Activated CD4-positive, alpha-beta memory T cell treated with anti-CD3 and anti-CD28 coated beads for 36 hours (primary cell): Measurements from ENCODE around the gene FAN1. TPM values are rescaled to one million over a fixed set of nuclear protein-coding genes. Genes with fewer than 3 reads are reported as not detected.
A peak's percentile ranks its signal among the peaks of the same experiment; 100 is the strongest.
"Not testable (repeated sequence)": the region's sequence is repeated elsewhere in the genome, so short reads cannot be mapped to it uniquely, and the experiment has no call there.

ENCODE experiments used
- CTCF ChIA-PET: fragments of 350-600 bp; sonication (Branson Sonifier 250); formaldehyde crosslinking; loops from one replicate; lab custom pipeline; 2021; ENCODE audit warnings: antibody characterized with exemption, inconsistent platforms; lab: Charles Lee
- POLR2A ChIA-PET: fragments of 350-600 bp; sonication (Branson Sonifier 250); formaldehyde crosslinking; loops from one replicate; lab custom pipeline; 2021; ENCODE audit warnings: antibody characterized with exemption; lab: Charles Lee
- DNase-seq: peaks from one replicate; pipeline ENCODE4 v3.0.0-alpha.2; 2020
- H3K27ac Mint-ChIP-seq: one replicate; pipeline ENCODE4 v1.8.0; 2021; ENCODE audit warnings: mixed read lengths
- H3K27me3 Mint-ChIP-seq: one replicate; pipeline ENCODE4 v1.8.0; 2021; ENCODE audit warnings: mixed read lengths
- H3K36me3 Mint-ChIP-seq: one replicate; pipeline ENCODE4 v1.8.0; 2021; ENCODE audit warnings: mixed read lengths
- H3K4me1 Mint-ChIP-seq: one replicate; pipeline ENCODE4 v1.8.0; 2021; ENCODE audit warnings: low read depth, mixed read lengths
- H3K4me3 Mint-ChIP-seq: one replicate; pipeline ENCODE4 v1.8.0; 2021; ENCODE audit warnings: mild to moderate bottlenecking, mixed read lengths
- H3K9me3 Mint-ChIP-seq: one replicate; pipeline ENCODE4 v1.8.0; 2021; ENCODE audit warnings: mixed read lengths
- intact Hi-C: fragments of 100-400 bp; cut with micrococcal nuclease; formaldehyde crosslinking; loops from one replicate; pipeline ENCODE4 v1.15.1; 2023
- total RNA-seq, 2 experiments: library from RNA; stranded (reverse); gene quantifications; one replicate each; pipeline ENCODE4 v1.2.3, GENCODE V29; 2021

The FAN1 gene
- 10 to 100 TPM; 12.6 to 15.0 TPM for total RNA-seq

DNA sequence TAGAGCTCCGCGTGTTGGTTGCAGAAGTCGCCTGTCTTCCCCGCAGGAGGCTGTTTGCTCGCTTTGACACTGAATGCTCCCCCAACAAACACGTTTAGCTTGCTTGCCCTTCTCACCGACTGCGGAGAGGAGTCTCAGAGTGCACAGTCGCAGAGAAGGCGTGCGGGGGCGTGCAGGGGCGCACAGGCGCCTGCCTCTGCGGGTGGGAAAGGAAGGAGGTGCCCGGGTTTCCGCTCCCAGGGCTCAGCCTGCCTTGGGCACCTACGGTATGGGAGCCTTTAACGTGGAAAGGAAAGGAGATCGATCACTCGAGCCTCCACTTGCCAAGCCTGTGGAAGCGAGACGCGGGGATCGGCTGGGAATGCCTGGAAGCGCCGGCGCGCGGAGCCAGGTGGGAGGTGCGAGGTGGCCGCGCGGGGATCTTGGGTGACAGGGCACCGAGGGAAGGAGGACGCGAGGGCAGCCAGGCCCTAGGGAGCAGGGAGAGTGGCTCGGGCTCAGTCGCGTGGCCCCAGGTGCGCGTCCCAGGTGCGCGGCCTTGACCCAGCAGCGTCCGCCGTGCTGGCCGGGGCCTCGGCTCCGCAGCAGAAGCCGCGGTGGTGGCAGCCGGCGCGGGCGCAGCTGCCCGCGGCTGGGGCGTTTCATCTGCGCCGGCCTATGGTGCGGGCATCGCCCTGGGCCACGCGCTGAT is at the start of gene FAN1:
Gene FAN1 (plus strand): TSS at position 419 of the 691 bp plus-strand sequence. CDS start 749 bp downstream, outside the sequence.
- H3K4me3 Mint-ChIP-seq: peak within 1 kb of the TSS; percentile 90
- intact Hi-C loops: loop anchor here (10.0 kb wide), 3 partner anchors 91 to 581 kb away; partner anchors contain the start of gene MTMR10
- peaks cover 5% of the 10 kb centered on the region for H3K27me3 Mint-ChIP-seq
- peaks cover 23% of the 10 kb centered on the region for H3K4me1 Mint-ChIP-seq
- CTCF ChIA-PET: interaction anchor here (0.6 to 1.4 kb wide), 4 partner anchors 44 to 585 kb away, joined by 3 to 5 read pairs (median 4); no protein-coding TSS in a partner anchor
- H3K9me3 Mint-ChIP-seq: no peaks in the 10 kb centered on the region
- peak; percentile 89 for DNase-seq
- peak within 1 kb of the TSS; percentile 56 for H3K27ac Mint-ChIP-seq
- peaks cover 18% of the 10 kb centered on the region for H3K36me3 Mint-ChIP-seq
- POLR2A ChIA-PET: interaction anchor here (0.6 to 1.2 kb wide), 2 partner anchors 15 to 59 kb away, joined by 3 read pairs; no protein-coding TSS in a partner anchor

DNA sequence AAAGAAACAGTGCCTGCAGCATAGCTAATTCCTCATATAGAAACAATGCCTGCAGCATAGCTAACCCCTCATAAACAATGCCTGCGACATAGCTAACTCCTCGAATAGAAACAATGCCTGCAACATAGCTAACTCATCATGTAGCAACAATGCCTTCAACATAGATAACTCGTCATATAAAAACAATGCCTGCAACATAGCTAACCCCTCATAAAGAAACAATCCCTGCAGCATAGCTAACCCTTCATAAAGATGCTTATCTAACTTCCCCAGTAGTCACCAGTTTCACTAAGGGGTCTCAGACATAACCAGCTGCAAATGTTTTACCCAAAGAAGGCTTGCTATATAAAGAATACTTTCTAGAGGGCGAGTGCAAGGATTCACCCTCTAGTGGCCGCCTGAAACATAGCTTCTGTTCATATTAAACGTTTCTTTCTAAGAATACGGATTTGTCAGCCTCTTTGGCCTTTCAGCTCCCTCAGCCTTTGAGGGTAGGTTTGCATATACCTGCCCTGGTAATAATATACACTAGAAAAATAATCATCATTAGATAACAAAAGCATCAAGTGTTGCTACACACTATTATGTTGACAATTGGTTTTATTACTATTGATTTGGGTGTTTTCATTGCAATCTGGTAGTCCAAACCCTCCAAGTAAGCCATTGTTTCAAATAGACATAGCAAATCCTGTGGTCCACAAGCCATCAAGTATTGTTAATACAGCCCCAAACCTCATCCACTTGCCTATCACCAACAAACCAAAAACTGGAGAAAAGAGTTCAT is 44.4 kb upstream of the FAN1 start:
- Mint-ChIP-seq H3K4me1 (no peaks in the 10 kb centered on the region), H3K27me3 (peaks cover 4% of the 10 kb centered on the region), H3K27ac (no peak overlapping the region), H3K4me3 (no peak overlapping the region), H3K9me3 (peaks cover 3% of the 10 kb centered on the region), H3K36me3 (no peaks in the 10 kb centered on the region)
- ChIA-PET CTCF (interaction anchor here (0.6 to 1.8 kb wide), 21 partner anchors 12 to 330 kb away, joined by 3 to 8 read pairs (median 3); partner anchors contain the start of gene FAN1), POLR2A (no interaction called here)
- intact Hi-C loops: no loop called here
- no peak for DNase-seq

DNA sequence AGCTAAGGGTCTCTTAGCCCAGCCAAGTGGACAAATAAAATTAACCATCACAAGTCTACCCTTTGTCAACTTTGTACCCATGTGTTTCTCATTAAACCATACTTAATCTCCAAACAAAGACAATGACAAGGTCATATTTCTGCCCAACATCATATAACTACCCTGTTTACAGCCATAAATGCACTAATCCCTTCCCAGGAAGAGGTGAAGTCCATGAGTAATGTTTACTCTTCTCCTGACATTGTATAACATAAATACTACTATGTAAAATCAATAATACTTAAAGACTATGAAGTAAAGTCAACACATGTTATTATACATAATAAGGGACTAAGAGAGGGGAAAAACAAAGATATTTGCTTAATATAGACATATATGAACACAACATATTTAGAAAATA is 38.5 kb upstream of the FAN1 start:
- H3K27ac Mint-ChIP-seq: no peak overlapping the region
- no peak for DNase-seq
- intact Hi-C loops: no loop called here
- H3K27me3 Mint-ChIP-seq: no peaks in the 10 kb centered on the region
- no peaks in the 10 kb centered on the region for H3K4me1 Mint-ChIP-seq
- H3K4me3 Mint-ChIP-seq: no peak overlapping the region
- H3K9me3 Mint-ChIP-seq: no peaks in the 10 kb centered on the region
- H3K36me3 Mint-ChIP-seq: no peaks in the 10 kb centered on the region
- ChIA-PET POLR2A (no interaction called here), CTCF (no interaction called here)

DNA sequence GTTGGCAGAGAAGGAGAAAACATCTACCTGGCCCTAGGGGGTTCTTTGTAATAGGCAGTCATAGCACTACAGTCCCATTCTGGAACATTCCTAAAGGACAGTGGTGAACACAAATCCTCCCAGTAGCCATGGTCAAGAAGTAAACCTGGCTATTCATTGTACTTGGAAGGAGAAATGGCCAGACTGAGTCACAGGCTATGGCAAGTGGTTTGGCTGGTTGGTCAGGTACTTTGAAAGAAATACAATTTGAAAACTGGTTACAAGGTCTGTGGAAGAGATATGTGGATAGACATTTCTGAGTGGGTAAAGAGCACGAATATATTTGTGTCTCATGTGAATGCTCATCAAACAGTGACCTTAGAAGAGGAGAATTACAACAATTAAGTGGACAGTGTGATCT is 33.0 kb upstream of the FAN1 start:
- Mint-ChIP-seq H3K9me3 (no peaks in the 10 kb centered on the region), H3K36me3 (no peaks in the 10 kb centered on the region), H3K4me3 (no peak overlapping the region), H3K27ac (no peak overlapping the region), H3K27me3 (no peaks in the 10 kb centered on the region), H3K4me1 (peaks cover 2% of the 10 kb centered on the region)
- intact Hi-C loops: no loop called here
- ChIA-PET POLR2A (no interaction called here), CTCF (no interaction called here)
- DNase-seq: no peak

DNA sequence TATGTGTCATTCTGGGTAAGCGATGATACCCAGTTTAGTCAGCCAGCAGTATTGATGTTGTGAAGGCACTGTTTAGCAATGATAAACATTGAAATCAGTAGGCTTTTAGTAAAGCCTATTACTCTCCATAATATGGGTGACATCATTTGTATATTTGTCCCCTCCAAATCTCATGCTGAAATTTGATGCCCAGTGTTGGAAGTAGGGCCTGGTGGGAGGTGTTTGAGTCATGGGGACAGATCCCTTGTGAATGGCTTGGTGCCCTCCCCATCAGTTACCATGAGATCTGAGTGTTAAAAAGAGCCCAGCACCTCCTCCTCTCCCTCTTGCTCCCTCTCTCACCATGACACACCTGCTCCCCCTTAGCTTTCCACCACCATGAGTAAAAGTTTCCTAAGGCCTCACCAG is 31.4 kb upstream of the FAN1 start:
- intact Hi-C loops: no loop called here
- Mint-ChIP-seq H3K27ac (no peak overlapping the region), H3K4me3 (no peak overlapping the region), H3K9me3 (no peaks in the 10 kb centered on the region), H3K36me3 (no peaks in the 10 kb centered on the region), H3K27me3 (no peaks in the 10 kb centered on the region), H3K4me1 (peaks cover 2% of the 10 kb centered on the region)
- ChIA-PET POLR2A (no interaction called here), CTCF (no interaction called here)
- peak; percentile 12 for DNase-seq

DNA sequence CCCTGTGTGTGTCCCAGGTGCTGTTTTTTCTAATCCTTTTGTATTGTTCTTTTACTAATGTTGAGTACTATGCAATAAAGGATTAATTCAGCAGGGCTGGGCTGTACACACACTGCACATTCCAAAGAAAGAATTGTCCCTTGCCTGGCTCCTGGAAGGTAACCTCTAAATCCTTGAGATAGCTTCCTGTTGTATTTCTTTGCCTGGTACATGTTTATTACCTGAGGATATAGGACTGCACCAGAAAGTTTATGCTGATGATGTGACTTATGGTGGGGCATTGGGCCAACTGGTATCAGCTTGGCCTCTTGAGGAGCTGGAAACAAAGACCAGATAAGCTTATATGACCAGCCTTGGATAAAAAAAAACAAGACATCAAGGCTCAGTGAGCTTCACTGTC is 26.6 kb upstream of the FAN1 start:
- Mint-ChIP-seq H3K9me3 (peaks cover 2% of the 10 kb centered on the region), H3K27ac (no peak overlapping the region), H3K4me1 (peaks cover 2% of the 10 kb centered on the region), H3K4me3 (no peak overlapping the region), H3K27me3 (peaks cover 10% of the 10 kb centered on the region), H3K36me3 (no peaks in the 10 kb centered on the region)
- ChIA-PET POLR2A (no interaction called here), CTCF (interaction anchor here (0.9 kb wide), 1 partner anchor 18 kb away, joined by 3 read pairs; no protein-coding TSS in a partner anchor)
- intact Hi-C loops: no loop called here
- DNase-seq: no peak

DNA sequence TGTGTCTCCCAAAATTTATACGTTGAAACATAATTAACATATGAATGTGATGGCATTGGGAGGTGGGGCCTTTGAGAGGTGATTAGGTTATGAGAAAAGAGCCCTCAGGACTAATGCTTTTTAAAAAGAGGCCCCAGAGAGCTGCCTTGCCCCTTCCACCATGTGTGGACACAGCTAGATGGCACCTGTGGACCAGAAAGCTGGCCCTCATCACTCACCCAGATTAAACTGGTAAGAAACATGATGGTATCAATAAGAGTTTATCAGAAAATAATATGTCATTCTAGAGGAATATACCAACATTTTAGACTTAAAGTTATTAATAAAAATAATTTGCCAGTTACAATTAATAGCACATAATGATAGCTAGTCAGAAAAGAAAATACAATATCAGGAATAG is 25.2 kb upstream of the FAN1 start:
- intact Hi-C loops: no loop called here
- Mint-ChIP-seq H3K4me1 (no peaks in the 10 kb centered on the region), H3K9me3 (peaks cover 2% of the 10 kb centered on the region), H3K4me3 (no peak overlapping the region), H3K27me3 (peaks cover 16% of the 10 kb centered on the region), H3K36me3 (no peaks in the 10 kb centered on the region), H3K27ac (no peak overlapping the region)
- no peak for DNase-seq
- ChIA-PET CTCF (no interaction called here), POLR2A (no interaction called here)

DNA sequence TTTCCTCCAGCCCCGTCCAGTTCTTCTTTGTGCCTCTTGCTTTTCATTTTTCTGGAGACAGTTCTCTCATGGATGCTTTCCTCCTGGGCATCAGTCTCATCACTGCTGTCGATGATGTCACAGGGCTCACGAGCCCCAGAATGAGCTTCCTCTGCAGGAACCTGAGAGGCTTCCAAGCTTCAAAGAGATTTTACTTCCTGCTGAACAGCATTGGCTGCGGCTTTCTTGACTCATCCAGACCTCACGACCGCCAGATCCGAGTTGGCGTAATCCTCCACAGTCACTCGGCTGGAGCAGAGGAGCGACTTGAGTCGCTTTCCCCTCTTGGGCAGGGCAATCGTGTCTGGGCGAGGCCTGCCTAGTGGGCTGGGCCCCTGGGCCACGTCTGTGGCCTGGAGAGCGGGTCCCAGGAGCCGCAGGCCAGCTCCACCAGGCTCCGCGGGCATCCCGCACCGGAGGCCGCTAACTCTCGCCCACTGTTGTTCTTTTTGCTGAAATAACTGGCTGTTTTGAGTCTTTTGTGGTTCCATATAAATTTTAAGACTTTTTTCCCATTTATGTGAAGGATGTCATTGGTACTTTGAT is 20.8 kb upstream of the FAN1 start:
- CTCF ChIA-PET: no interaction called here
- Mint-ChIP-seq H3K27ac (no peak overlapping the region), H3K36me3 (no peaks in the 10 kb centered on the region)

DNA sequence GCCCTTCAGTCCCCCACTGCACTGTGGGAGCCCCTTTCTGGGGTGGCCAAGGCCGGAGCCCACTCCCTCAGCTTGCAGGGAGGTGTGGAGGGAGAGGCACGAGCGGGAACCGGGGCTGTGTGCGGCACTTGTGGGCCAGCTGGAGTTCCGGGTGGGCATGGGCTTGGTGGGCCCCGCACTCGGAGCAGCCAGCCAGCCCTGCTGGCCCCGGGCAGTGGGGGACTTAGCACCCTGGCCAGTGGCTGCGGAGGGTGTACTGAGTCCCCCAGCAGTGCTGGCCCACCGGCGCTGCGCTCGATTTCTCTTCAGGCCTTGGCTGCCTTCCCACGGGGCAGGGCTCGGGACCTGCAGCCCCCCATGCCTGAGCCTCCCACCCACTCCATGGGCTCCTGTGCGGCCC is 20.0 kb upstream of the FAN1 start:
- H3K27ac Mint-ChIP-seq, H3K9me3 Mint-ChIP-seq, CTCF ChIA-PET, intact Hi-C loops, H3K4me1 Mint-ChIP-seq, H3K4me3 Mint-ChIP-seq, H3K36me3 Mint-ChIP-seq, POLR2A ChIA-PET, DNase-seq: not testable (repeated sequence)
- peaks cover 18% of the 10 kb centered on the region for H3K27me3 Mint-ChIP-seq

More for the DNA sequence above, 20.8 kb upstream of the FAN1 start:
- peaks cover 18% of the 10 kb centered on the region for H3K27me3 Mint-ChIP-seq
- intact Hi-C loops: no loop called here
- POLR2A ChIA-PET: no interaction called here
- no peak overlapping the region for H3K4me3 Mint-ChIP-seq
- peak; percentile 35 for DNase-seq
- H3K9me3 Mint-ChIP-seq: peaks cover 2% of the 10 kb centered on the region
- no peaks in the 10 kb centered on the region for H3K4me1 Mint-ChIP-seq

DNA sequence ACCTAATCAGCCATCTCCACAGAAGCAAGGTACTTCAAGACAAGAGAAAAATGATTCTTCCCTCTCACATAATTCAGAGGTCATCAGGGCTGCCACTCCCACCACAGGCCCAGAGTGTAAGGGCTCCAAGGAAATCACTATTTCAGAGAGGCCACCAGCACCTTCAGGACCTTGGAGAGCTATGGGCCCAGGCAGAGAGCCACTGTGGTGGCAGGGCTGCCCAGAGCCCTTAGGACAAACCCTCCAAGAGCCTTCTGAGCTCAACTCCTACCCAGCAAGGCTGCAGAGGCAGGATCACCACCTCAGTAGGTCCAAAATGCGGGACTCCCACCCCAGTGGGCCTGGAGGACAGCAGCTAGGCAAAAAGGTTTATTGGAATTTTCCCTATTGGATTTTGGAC is 17.9 kb upstream of the FAN1 start:
- Mint-ChIP-seq H3K4me3 (no peak overlapping the region), H3K27me3 (peaks cover 11% of the 10 kb centered on the region), H3K4me1 (no peaks in the 10 kb centered on the region), H3K9me3 (no peaks in the 10 kb centered on the region), H3K36me3 (no peaks in the 10 kb centered on the region), H3K27ac (no peak overlapping the region)
- ChIA-PET POLR2A (no interaction called here), CTCF (no interaction called here)
- DNase-seq: no peak
- intact Hi-C loops: no loop called here

DNA sequence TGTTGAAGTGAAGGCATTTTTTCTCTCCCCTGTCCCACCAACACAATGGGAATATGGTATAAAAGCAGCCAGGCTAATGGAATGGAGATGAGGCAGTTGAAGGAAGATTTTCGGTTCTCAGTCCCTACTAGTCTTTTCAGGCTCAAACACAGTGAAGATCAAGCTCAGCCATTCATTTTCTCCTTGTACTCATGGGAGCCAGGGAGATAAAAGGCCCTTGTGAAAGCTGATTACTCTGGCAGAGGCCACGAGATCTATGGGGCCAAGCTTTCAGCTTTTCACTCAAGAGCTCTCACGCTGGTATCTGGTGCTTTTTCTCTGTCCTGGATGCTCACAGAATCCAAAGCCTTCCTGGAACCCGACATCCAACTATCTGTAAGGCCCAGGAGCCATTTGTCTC is 14.5 kb upstream of the FAN1 start:
- H3K27ac Mint-ChIP-seq: no peak overlapping the region
- no peaks in the 10 kb centered on the region for H3K4me1 Mint-ChIP-seq
- intact Hi-C loops: no loop called here
- peaks cover 4% of the 10 kb centered on the region for H3K27me3 Mint-ChIP-seq
- no peaks in the 10 kb centered on the region for H3K9me3 Mint-ChIP-seq
- no peak overlapping the region for H3K4me3 Mint-ChIP-seq
- H3K36me3 Mint-ChIP-seq: no peaks in the 10 kb centered on the region
- DNase-seq: no peak
- POLR2A ChIA-PET: no interaction called here
- CTCF ChIA-PET: no interaction called here
